ENCODE data around the gene EMC8. TPM values are rescaled to one million over a fixed set of nuclear protein-coding genes. Genes with fewer than 3 reads are reported as not detected.

EMC8 gene
- polyA plus RNA-seq, 1 of the 3 experiments (the other 2 are of a cell fraction) = 45.9 TPM

DNA sequence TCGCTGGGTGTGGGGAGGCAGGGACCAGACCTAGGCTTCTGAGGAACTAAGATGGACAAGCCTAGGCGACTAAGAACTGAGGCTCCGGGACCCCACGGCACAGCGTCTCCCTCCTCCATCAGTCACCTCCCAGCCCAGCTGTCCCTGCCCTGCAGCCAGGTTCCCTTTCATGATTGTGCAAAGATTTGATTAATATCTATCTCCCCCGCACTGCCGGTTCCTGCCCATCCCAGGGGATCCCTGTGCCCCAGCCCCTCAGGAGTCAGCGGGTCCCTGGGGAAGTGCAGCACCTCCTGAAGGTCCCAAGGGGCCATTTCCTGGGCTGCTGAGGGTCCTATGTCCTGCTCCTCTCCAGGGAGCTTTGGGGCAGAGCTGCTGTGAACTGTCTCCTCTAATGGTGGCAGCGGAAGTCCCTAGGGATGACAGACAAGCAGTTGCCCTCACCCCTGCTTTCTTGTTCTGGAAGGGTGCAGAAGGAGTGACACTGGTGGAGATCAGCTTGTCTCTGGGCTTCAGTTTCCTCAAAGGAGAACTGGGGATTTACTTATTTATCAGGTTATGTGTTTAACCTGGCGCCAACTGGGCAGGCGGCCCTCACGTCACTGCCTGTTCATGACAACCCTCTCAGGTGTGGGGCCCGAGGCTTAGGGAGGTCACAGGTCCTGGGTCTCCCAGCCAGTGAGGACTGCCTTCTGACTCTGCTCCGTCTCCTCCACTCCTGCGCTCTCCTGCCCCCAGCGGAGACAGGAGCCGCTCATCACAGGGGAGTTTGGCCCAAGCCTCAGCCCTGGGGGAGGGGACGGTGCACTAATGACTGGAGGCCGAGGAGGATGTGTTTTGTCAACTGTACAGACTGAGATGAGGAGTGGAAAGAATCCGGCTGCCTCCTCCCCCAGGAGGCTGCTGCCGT lies 46.6 kb downstream of the EMC8 start:
- Histone ChIP-seq H3K9me3 (no peaks in the 10 kb centered on the region), H3K9me2 (no peaks in the 10 kb centered on the region), H3F3A (replicated peaks; ENCODE audit: insufficient read depth) (peaks cover 9% of the 10 kb centered on the region), H3K4me3 (ENCODE audit: low read depth in 2 of 2, low read length in 1 of 2) (no peak overlapping the region), H3K9ac (no peak overlapping the region), H3K27me3 (ENCODE audit: insufficient read depth) (no peaks in the 10 kb centered on the region), H3K36me3 (replicated peaks in 1 of 2; ENCODE audit: control insufficient read depth in 1 of 2, insufficient read depth in 2 of 2, low read length in 1 of 2) (no peaks in the 10 kb centered on the region), H3K79me2 (ENCODE audit: insufficient read depth) (peaks cover 19% of the 10 kb centered on the region), H3K27ac (ENCODE audit: low read depth in 2 of 2, low read length in 1 of 2) (no peak overlapping the region), H3K4me1 (ENCODE audit: control insufficient read depth in 1 of 2, insufficient read depth in 2 of 2, low read depth in 1 of 2, low read length in 1 of 2) (peaks cover 10 to 14% of the 10 kb centered on the region in 2 experiments; a peak in 2 of 4 replicates), H3K4me2 (peak overlapping the region; percentile 81), H2AFZ (ENCODE audit: low read depth) (no peak overlapping the region), H4K20me1 (ENCODE audit: insufficient read depth) (no peaks in the 10 kb centered on the region)
- WGBS (ENCODE audit: low lambda C conversion rate) = 55% methylated on average over 10 of the region's 21 CpGs
- ChIA-PET CTCF (interaction anchor here (0.6 to 1.3 kb wide), 7 partner anchors 13 to 91 kb away, joined by 3 read pairs; no protein-coding TSS in a partner anchor), POLR2A (no interaction called here)
- DNase-seq = peak; percentile 54
- TF ChIP-seq, protein P1, sequence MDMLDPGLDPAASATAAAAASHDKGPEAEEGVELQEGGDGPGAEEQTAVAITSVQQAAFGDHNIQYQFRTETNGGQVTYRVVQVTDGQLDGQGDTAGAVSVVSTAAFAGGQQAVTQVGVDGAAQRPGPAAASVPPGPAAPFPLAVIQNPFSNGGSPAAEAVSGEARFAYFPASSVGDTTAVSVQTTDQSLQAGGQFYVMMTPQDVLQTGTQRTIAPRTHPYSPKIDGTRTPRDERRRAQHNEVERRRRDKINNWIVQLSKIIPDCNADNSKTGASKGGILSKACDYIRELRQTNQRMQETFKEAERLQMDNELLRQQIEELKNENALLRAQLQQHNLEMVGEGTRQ (IDR thresholded peaks at IDR 0.05; ENCODE audit: borderline replicate concordance, low read depth, low read length) = no peak
- TF ChIP-seq NRF1 (IDR thresholded peaks at IDR 0.05; ENCODE audit: low read depth, low read length) (no peak), POLR2AphosphoS5 (IDR thresholded peaks at IDR 0.05; ENCODE audit: low read depth, low read length) (no peak), CHD2 (IDR thresholded peaks at IDR 0.05; ENCODE audit: low read length, partially characterized antibody) (no peak), GABPA (IDR thresholded peaks at IDR 0.05; ENCODE audit: low read depth) (no peak), RCOR1 (IDR thresholded peaks at IDR 0.05; ENCODE audit: low read length) (no peak)
- TF ChIP-seq, protein P2, sequence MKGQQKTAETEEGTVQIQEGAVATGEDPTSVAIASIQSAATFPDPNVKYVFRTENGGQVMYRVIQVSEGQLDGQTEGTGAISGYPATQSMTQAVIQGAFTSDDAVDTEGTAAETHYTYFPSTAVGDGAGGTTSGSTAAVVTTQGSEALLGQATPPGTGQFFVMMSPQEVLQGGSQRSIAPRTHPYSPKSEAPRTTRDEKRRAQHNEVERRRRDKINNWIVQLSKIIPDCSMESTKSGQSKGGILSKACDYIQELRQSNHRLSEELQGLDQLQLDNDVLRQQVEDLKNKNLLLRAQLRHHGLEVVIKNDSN (IDR thresholded peaks at IDR 0.05; ENCODE audit: borderline replicate concordance, low read depth) = no peak
- TF ChIP-seq, protein P3, sequence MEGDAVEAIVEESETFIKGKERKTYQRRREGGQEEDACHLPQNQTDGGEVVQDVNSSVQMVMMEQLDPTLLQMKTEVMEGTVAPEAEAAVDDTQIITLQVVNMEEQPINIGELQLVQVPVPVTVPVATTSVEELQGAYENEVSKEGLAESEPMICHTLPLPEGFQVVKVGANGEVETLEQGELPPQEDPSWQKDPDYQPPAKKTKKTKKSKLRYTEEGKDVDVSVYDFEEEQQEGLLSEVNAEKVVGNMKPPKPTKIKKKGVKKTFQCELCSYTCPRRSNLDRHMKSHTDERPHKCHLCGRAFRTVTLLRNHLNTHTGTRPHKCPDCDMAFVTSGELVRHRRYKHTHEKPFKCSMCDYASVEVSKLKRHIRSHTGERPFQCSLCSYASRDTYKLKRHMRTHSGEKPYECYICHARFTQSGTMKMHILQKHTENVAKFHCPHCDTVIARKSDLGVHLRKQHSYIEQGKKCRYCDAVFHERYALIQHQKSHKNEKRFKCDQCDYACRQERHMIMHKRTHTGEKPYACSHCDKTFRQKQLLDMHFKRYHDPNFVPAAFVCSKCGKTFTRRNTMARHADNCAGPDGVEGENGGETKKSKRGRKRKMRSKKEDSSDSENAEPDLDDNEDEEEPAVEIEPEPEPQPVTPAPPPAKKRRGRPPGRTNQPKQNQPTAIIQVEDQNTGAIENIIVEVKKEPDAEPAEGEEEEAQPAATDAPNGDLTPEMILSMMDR (IDR thresholded peaks at IDR 0.05) = peak; percentile 27; the same call in 1 of the 2 replicates
- TF ChIP-seq, protein P4, sequence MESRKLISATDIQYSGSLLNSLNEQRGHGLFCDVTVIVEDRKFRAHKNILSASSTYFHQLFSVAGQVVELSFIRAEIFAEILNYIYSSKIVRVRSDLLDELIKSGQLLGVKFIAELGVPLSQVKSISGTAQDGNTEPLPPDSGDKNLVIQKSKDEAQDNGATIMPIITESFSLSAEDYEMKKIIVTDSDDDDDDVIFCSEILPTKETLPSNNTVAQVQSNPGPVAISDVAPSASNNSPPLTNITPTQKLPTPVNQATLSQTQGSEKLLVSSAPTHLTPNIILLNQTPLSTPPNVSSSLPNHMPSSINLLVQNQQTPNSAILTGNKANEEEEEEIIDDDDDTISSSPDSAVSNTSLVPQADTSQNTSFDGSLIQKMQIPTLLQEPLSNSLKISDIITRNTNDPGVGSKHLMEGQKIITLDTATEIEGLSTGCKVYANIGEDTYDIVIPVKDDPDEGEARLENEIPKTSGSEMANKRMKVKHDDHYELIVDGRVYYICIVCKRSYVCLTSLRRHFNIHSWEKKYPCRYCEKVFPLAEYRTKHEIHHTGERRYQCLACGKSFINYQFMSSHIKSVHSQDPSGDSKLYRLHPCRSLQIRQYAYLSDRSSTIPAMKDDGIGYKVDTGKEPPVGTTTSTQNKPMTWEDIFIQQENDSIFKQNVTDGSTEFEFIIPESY (IDR thresholded peaks at IDR 0.05; ENCODE audit: borderline replicate concordance, low read depth) = no peak
